ENCODE measurements around the gene HCN1. TPM values are rescaled to one million over a fixed set of nuclear protein-coding genes. Genes with fewer than 3 reads are reported as not detected.
"Not testable (repeated sequence)": the region's sequence is repeated elsewhere in the genome, so short reads cannot be mapped to it uniquely, and the experiment has no call there.

The HCN1 gene
- total RNA-seq, 1 donor from 2014 or later: 1.2 TPM

GRCh38 chr5:45372629-45373028 lies 323.6 kb downstream of the HCN1 start:
- H3K9me3 Mint-ChIP-seq: peaks cover 10% of the 10 kb centered on the region
- no peaks in the 10 kb centered on the region for H3K4me1 Mint-ChIP-seq
- no peak overlapping the region for H3K27ac Mint-ChIP-seq (ENCODE audit: unreplicated experiment)
- TF ChIP-seq, protein P1, sequence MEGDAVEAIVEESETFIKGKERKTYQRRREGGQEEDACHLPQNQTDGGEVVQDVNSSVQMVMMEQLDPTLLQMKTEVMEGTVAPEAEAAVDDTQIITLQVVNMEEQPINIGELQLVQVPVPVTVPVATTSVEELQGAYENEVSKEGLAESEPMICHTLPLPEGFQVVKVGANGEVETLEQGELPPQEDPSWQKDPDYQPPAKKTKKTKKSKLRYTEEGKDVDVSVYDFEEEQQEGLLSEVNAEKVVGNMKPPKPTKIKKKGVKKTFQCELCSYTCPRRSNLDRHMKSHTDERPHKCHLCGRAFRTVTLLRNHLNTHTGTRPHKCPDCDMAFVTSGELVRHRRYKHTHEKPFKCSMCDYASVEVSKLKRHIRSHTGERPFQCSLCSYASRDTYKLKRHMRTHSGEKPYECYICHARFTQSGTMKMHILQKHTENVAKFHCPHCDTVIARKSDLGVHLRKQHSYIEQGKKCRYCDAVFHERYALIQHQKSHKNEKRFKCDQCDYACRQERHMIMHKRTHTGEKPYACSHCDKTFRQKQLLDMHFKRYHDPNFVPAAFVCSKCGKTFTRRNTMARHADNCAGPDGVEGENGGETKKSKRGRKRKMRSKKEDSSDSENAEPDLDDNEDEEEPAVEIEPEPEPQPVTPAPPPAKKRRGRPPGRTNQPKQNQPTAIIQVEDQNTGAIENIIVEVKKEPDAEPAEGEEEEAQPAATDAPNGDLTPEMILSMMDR (conservative IDR thresholded peaks at IDR 0.05): no peak
- H3K36me3 Mint-ChIP-seq (ENCODE audit: low read depth): no peaks in the 10 kb centered on the region
- no peaks in the 10 kb centered on the region for H3K27me3 Mint-ChIP-seq (ENCODE audit: low read depth)
- no peak for DNase-seq (ENCODE audit: low read depth, low spot score)
- no peak overlapping the region for H3K4me3 Mint-ChIP-seq

- H3K27me3 Mint-ChIP-seq (ENCODE audit: low read depth); DNase-seq (ENCODE audit: low read depth, low spot score); H3K4me1 Mint-ChIP-seq; H3K36me3 Mint-ChIP-seq (ENCODE audit: low read depth); H3K27ac Mint-ChIP-seq (ENCODE audit: unreplicated experiment); H3K4me3 Mint-ChIP-seq; H3K9me3 Mint-ChIP-seq: not testable (repeated sequence)
These were observed 324.8 kb downstream of the HCN1 start for GRCh38 chr5:45371423-45371822.

DNA sequence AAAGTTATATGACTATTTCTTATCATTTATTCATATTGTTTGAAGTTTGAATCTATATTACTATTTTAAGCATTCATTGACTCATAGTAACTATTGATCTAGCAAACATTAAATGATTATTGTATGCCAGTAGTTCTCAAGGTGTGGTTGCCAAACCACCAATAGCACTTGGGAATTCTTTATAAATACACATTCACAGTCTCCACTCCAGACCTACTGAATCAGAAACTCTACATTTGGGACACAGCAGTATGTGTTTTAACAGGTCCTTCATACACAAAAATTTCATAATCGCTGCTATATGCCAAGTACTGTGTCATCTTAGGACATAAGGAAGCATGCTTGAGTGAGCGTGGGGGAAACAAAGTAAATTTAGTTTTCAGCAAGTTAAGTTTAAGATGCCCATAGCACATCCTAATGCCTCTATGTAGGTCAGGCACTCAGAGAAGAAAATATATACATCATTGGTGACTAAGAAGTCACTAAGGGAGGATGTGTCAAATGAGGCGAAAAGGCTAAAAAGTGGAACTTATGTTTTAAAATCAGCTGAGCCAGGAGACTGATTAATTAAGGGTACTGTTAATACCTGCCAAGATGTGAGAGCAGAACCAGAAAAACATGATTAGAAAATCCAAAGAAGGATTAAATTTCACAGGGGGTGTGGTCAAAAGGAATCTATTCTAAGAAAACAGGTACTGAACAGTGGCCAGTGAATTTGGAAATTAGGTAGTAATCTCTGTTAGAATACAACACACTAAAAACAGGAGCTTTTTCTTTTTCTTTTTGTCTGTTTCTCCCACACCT lies 340.8 kb downstream of the HCN1 start:
- no peak for DNase-seq (ENCODE audit: low read depth, low spot score)
- Mint-ChIP-seq H3K4me3 (no peak overlapping the region), H3K4me1 (no peaks in the 10 kb centered on the region), H3K27ac (ENCODE audit: unreplicated experiment) (no peak overlapping the region), H3K36me3 (ENCODE audit: low read depth) (no peaks in the 10 kb centered on the region), H3K9me3 (no peaks in the 10 kb centered on the region), H3K27me3 (ENCODE audit: low read depth) (no peaks in the 10 kb centered on the region)
- TF ChIP-seq, protein P1 (conservative IDR thresholded peaks at IDR 0.05): no peak

DNA sequence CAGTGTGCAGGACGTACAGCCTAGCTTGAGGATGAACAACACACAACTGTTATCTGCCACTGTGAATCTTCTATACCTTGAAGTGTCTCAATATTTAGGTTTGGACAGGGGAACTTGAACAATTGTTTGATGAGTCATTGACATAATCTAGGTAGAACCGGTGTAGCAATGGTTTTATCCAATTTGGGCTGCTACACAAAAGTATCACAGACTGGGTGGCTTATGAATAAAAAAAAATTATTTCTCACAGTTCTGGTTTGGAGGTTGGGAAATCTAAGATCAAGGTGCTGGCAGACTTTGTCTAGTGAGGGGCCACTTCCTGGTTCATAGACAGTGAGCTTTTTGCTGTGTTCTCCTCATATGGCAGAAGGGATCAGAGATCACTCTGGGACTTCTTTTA lies 359.7 kb downstream of the HCN1 start:
- Mint-ChIP-seq H3K27ac (ENCODE audit: unreplicated experiment) (no peak overlapping the region), H3K36me3 (ENCODE audit: low read depth) (no peaks in the 10 kb centered on the region), H3K4me3 (no peak overlapping the region), H3K27me3 (ENCODE audit: low read depth) (no peaks in the 10 kb centered on the region), H3K4me1 (no peaks in the 10 kb centered on the region), H3K9me3 (no peaks in the 10 kb centered on the region)
- no peak for DNase-seq (ENCODE audit: low read depth, low spot score)
- TF ChIP-seq, protein P1 (conservative IDR thresholded peaks at IDR 0.05): no peak

GRCh38 chr5:45335978-45336377 lies 360.2 kb downstream of the HCN1 start:
- Mint-ChIP-seq H3K27me3 (ENCODE audit: low read depth) (no peaks in the 10 kb centered on the region), H3K4me3 (no peak overlapping the region), H3K9me3 (no peaks in the 10 kb centered on the region), H3K4me1 (no peaks in the 10 kb centered on the region), H3K27ac (ENCODE audit: unreplicated experiment) (no peak overlapping the region), H3K36me3 (ENCODE audit: low read depth) (no peaks in the 10 kb centered on the region)
- DNase-seq (ENCODE audit: low read depth, low spot score): no peak
- TF ChIP-seq, protein P1 (conservative IDR thresholded peaks at IDR 0.05): no peak

- Mint-ChIP-seq H3K4me1 (no peaks in the 10 kb centered on the region), H3K27ac (ENCODE audit: unreplicated experiment) (no peak overlapping the region), H3K4me3 (no peak overlapping the region), H3K36me3 (ENCODE audit: low read depth) (no peaks in the 10 kb centered on the region), H3K9me3 (no peaks in the 10 kb centered on the region), H3K27me3 (ENCODE audit: low read depth) (no peaks in the 10 kb centered on the region)
- TF ChIP-seq, protein P1 (conservative IDR thresholded peaks at IDR 0.05): no peak
- no peak for DNase-seq (ENCODE audit: low read depth, low spot score)
These were observed 360.8 kb downstream of the HCN1 start for GRCh38 chr5:45335346-45335745.

Measured in neural crest cell (in vitro differentiated cells).